ENCODE results near the gene ELOVL4. TPM values are rescaled to one million over a fixed set of nuclear protein-coding genes. Genes with fewer than 3 reads are reported as not detected.

Gene ELOVL4
- 0.56 and 0.68 TPM in 2 replicates for total RNA-seq (2022)
- Bru-seq, nascent RNA, result percentile 28 among the genes with signal in this experiment
- percentile 33 among the genes with signal in this experiment for BruChase-seq, experiment 1, labeled RNA remaining after a 2-hour chase
- percentile 37 among the genes with signal in this experiment for BruChase-seq, experiment 2, labeled RNA remaining after a 6-hour chase
- long read RNA-seq, partial matches to known transcripts, result 0 of 3 reads
- long read RNA-seq, other reads (novel, unspliced or antisense), result 0 of 3 reads

GRCh38 chr6:79947191-79948186, at the start of gene ELOVL4:
ELOVL4 (minus strand) TSS chr6:79947553; CDS start chr6:79947279, 274 bp downstream.
- Histone ChIP-seq H3K4me1 (no peaks in the 10 kb centered on the region), H3K9me3 (no peaks in the 10 kb centered on the region), H3K27me3 (replicated peaks; ENCODE audit: control insufficient read depth, insufficient read depth, low read length) (no peaks in the 10 kb centered on the region), H3K36me3 (ENCODE audit: control insufficient read depth, insufficient read depth, low read length) (no peaks in the 10 kb centered on the region), H3K4me3 (ENCODE audit: low read depth, low read length) (peak within 1 kb of the TSS; percentile 25)
- Mint-ChIP-seq H3K4me3 (ENCODE audit: unreplicated experiment) (peak within 1 kb of the TSS; percentile 78), H3K36me3 (ENCODE audit: insufficient read depth, unreplicated experiment) (no peaks in the 10 kb centered on the region), H3K27ac (ENCODE audit: unreplicated experiment) (no peak within 1 kb of the TSS), H3K27me3 (ENCODE audit: insufficient read depth, unreplicated experiment) (peaks cover 10% of the 10 kb centered on the region), H3K4me1 (ENCODE audit: low read depth, unreplicated experiment) (no peaks in the 10 kb centered on the region), H3K9me3 (ENCODE audit: unreplicated experiment) (no peaks in the 10 kb centered on the region)
- no peak for TF ChIP-seq CTCF (IDR thresholded peaks at IDR 0.05; ENCODE audit: insufficient read depth in 1 of 2, low read depth in 1 of 2, low read length in 1 of 2, severe bottlenecking in 1 of 2, unreplicated experiment in 1 of 2)
- intact Hi-C loops (cut with micrococcal nuclease; ENCODE audit: unreplicated experiment), result loop anchor here (2.0 kb wide), 1 partner anchor 57 kb away; the partner anchor contains the start of gene TTK
- DNase-seq, result peak; percentile 37 to 48
- CTCF ChIA-PET, result no interaction called here
- POLR2A ChIA-PET, result no interaction called here
- BruUV-seq (replicated peaks), result no TSS peak

DNA sequence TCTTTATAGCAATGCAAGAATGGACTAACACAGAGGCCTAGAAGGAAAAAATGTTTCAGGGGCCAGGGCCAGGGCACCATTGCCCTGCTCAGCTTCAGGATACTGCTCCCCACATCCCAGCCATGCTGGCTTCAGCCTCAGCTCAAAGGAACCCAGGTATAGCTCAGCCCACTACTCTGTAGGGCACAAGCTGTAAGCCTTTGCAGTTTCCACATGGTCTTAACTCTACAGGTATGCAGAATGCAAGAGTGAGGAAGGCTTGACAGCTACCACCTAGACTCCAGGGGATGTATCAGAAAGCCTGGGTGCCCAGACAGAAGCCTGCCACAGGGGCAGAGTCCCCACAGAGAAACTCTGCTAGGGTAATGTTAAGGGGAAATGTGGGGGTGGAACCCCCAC, 46.6 kb upstream of the ELOVL4 start:
- BruUV-seq (replicated peaks), result no TSS peak
- no peaks in the 10 kb centered on the region for H3K36me3 ChIP-seq (ENCODE audit: control insufficient read depth, insufficient read depth, low read length)
- no peaks in the 10 kb centered on the region for H3K4me1 ChIP-seq
- no peak for DNase-seq
- H3K27me3 Mint-ChIP-seq (ENCODE audit: insufficient read depth, unreplicated experiment), result peaks cover 12% of the 10 kb centered on the region
- POLR2A ChIA-PET, result interaction anchor here (0.6 kb wide), 1 partner anchor 27 kb away, joined by 3 read pairs; no protein-coding TSS in a partner anchor
- H3K27ac Mint-ChIP-seq (ENCODE audit: unreplicated experiment), result no peak overlapping the region
- no peak for TF ChIP-seq CTCF (IDR thresholded peaks at IDR 0.05; ENCODE audit: insufficient read depth in 1 of 2, low read depth in 1 of 2, low read length in 1 of 2, severe bottlenecking in 1 of 2, unreplicated experiment in 1 of 2)
- H3K4me3 Mint-ChIP-seq (ENCODE audit: unreplicated experiment), result no peak overlapping the region
- H3K9me3 Mint-ChIP-seq (ENCODE audit: unreplicated experiment), result peaks cover 8% of the 10 kb centered on the region
- no peaks in the 10 kb centered on the region for H3K4me1 Mint-ChIP-seq (ENCODE audit: low read depth, unreplicated experiment)
- no peaks in the 10 kb centered on the region for H3K36me3 Mint-ChIP-seq (ENCODE audit: insufficient read depth, unreplicated experiment)
- H3K27me3 ChIP-seq (replicated peaks; ENCODE audit: control insufficient read depth, insufficient read depth, low read length), result no peaks in the 10 kb centered on the region
- intact Hi-C loops (cut with micrococcal nuclease; ENCODE audit: unreplicated experiment), result no loop called here
- no peak overlapping the region for H3K4me3 ChIP-seq (ENCODE audit: low read depth, low read length)
- H3K9me3 ChIP-seq, result no peaks in the 10 kb centered on the region
- CTCF ChIA-PET, result no interaction called here

DNA sequence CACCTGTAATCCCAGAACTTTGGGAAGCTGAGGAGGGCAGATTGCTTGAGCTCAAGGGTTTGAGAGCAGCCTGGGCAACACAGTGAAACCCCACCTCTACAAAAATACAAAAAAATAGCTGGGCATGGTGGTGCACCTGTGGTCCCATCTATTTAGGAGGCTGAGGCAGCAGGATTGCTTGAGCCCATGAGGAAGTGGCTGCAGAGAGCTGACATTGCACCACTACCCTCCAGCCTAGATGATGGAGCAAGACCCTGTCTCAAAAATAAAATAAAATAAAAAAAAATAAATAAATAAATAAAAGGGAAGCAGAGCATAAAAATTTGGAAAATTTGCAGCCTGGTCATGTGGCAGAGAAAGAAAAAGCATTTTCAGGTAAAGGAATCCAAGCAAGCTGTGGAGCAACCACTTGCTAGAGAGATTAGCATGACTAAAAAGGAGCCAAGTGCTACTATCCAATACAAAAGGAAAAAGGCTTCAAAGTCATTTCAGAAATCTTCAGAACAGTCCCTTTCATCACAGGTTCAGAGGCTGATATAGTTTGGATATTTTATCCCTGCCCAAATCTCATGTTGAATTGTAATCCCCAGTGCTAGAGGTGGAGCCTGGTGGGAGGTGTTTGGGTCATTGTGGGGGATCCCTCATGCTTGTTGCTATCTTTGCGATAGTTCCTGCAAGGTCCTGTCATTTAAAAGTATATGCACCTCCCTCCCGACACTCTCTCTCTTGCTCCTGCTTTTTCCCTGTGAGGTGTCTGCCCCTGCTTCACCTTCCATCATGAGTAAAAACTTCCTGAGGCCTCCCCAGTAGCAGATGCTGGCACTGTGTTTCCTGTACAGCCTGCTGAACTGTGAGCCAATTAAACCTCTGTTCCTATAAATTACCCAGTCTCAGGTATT, 45.9 kb upstream of the ELOVL4 start:
- intact Hi-C loops (cut with micrococcal nuclease; ENCODE audit: unreplicated experiment), result no loop called here
- H3K27me3 Mint-ChIP-seq (ENCODE audit: insufficient read depth, unreplicated experiment), result peaks cover 10% of the 10 kb centered on the region
- H3K4me3 ChIP-seq (ENCODE audit: low read depth, low read length), result no peak overlapping the region
- peaks cover 5% of the 10 kb centered on the region for H3K9me3 Mint-ChIP-seq (ENCODE audit: unreplicated experiment)
- no peaks in the 10 kb centered on the region for H3K9me3 ChIP-seq
- H3K27me3 ChIP-seq (replicated peaks; ENCODE audit: control insufficient read depth, insufficient read depth, low read length), result no peaks in the 10 kb centered on the region
- H3K4me3 Mint-ChIP-seq (ENCODE audit: unreplicated experiment), result no peak overlapping the region
- no peaks in the 10 kb centered on the region for H3K36me3 Mint-ChIP-seq (ENCODE audit: insufficient read depth, unreplicated experiment)
- no peak for TF ChIP-seq CTCF (IDR thresholded peaks at IDR 0.05; ENCODE audit: insufficient read depth in 1 of 2, low read depth in 1 of 2, low read length in 1 of 2, severe bottlenecking in 1 of 2, unreplicated experiment in 1 of 2)
- no peaks in the 10 kb centered on the region for H3K4me1 Mint-ChIP-seq (ENCODE audit: low read depth, unreplicated experiment)
- ChIA-PET POLR2A (no interaction called here), CTCF (no interaction called here)
- DNase-seq, result no peak
- H3K4me1 ChIP-seq, result no peaks in the 10 kb centered on the region
- no TSS peak for BruUV-seq (replicated peaks)
- no peak overlapping the region for H3K27ac Mint-ChIP-seq (ENCODE audit: unreplicated experiment)
- H3K36me3 ChIP-seq (ENCODE audit: control insufficient read depth, insufficient read depth, low read length), result no peaks in the 10 kb centered on the region
